HepG2 (cell line): ENCODE measurements around the gene UBE2Q1. TPM values are rescaled to one million over a fixed set of nuclear protein-coding genes. Genes with fewer than 3 reads are reported as not detected.

Experiments used
- EHMT2 ChIP-seq: fragments of 200-600 bp; sonication (generic); IDR thresholded peaks from 2 replicates; pipeline ENCODE4 v1.7.0; 2017; ENCODE audit warnings: antibody characterized with exemption, low read depth, low read length, borderline replicate concordance
- ERF ChIP-seq: IDR thresholded peaks from 2 replicates; pipeline ENCODE4 v1.6.1; 2018; ENCODE audit warnings: missing biosample characterization, missing genetic modification reagents
- HNRNPUL1 ChIP-seq: fragments of 200-400 bp; formaldehyde crosslinking; IDR thresholded peaks from 2 replicates; pipeline ENCODE4 v1.6.1; 2017; ENCODE audit warnings: low read depth, mild to moderate bottlenecking, low read length, moderate library complexity
- HOXD1 ChIP-seq: sonication (generic); formaldehyde crosslinking; IDR thresholded peaks from 2 replicates; pipeline ENCODE4 v1.5.0; 2020; ENCODE audit warnings: missing genetic modification reagents
- SATB2 ChIP-seq: sonication (generic); formaldehyde crosslinking; IDR thresholded peaks from 2 replicates; pipeline ENCODE4 v1.5.0; 2020; ENCODE audit warnings: missing genetic modification reagents
- SOX6 ChIP-seq, 2 experiments: fragments of 450-650 bp in 1 of 2; sonication (generic) in 1 of 2; formaldehyde crosslinking in 1 of 2; IDR thresholded peaks; 2 replicates each; pipeline versions ENCODE4 v1.4.0 to v1.6.1; 2017 to 2020; ENCODE audit warnings: antibody characterized with exemption in 1 of 2, mild to moderate bottlenecking in 1 of 2, missing genetic modification reagents in 1 of 2
- ZNF337 ChIP-seq: sonication (generic); formaldehyde crosslinking; IDR thresholded peaks from 2 replicates; pipeline ENCODE4 v1.5.1; 2020; ENCODE audit warnings: missing genetic modification reagents, low read depth, mild to moderate bottlenecking, borderline replicate concordance
- ZNF543 ChIP-seq: sonication (generic); formaldehyde crosslinking; IDR thresholded peaks from 2 replicates; pipeline ENCODE4 v1.4.0; 2020; ENCODE audit warnings: mild to moderate bottlenecking, missing genetic modification reagents
- ZNF562 ChIP-seq: sonication (generic); formaldehyde crosslinking; IDR thresholded peaks from 2 replicates; pipeline ENCODE4 v1.8.0; 2022; ENCODE audit warnings: missing genetic modification reagents, borderline replicate concordance
- polyA plus RNA-seq, 8 experiments: library from polyadenylated mRNA; depleted of rRNA in 3 of 8; stranded (reverse) in 7 of 8; unstranded in 1 of 8; fragments of >200 nt; fragmentation: Illumina TruSeq in 4 of 8; extraction: Trizol in 4 of 8; gene quantifications; 2 replicates each; pipeline versions ENCODE4 v1.2.1 to v1.2.3, GENCODE V29; 2011 to 2016; ENCODE audit warnings: low read depth in 4 of 8, missing spikeins in 1 of 8, mixed read lengths in 1 of 8; ENCODE audit not compliant: insufficient read depth in 1 of 8
- total RNA-seq, 5 experiments: library from RNA; depleted of rRNA; stranded (reverse); fragments of >200 nt; fragmentation: Illumina TruSeq; extraction: Trizol; gene quantifications; 2 replicates each; pipeline ENCODE4 v1.2.3, GENCODE V29; 2016; ENCODE audit warnings: low read depth in 1 of 5
- TF ChIP-seq, protein P1 (sequence below): sonication (generic); formaldehyde crosslinking; IDR thresholded peaks from 2 replicates; pipeline ENCODE4 v1.9.0; 2021; ENCODE audit warnings: missing genetic modification reagents, mild to moderate bottlenecking, borderline replicate concordance
- TF ChIP-seq, protein P2 (sequence below): IDR thresholded peaks from 2 replicates; pipeline ENCODE4 v1.6.1; 2016; ENCODE audit warnings: low read depth, missing genetic modification reagents, missing compliant biosample characterization
- TF ChIP-seq, protein P3 (sequence below): sonication (generic); formaldehyde crosslinking; IDR thresholded peaks from 2 replicates; pipeline ENCODE4 v1.4.0; 2020; ENCODE audit warnings: mild to moderate bottlenecking, missing genetic modification reagents
- TF ChIP-seq, protein P4 (sequence below): conservative IDR thresholded peaks from 2 replicates; pipeline ENCODE4 v1.6.1; 2018; ENCODE audit warnings: missing genetic modification reagents
- TF ChIP-seq, protein P5 (sequence below): sonication (generic); formaldehyde crosslinking; IDR thresholded peaks from 2 replicates; pipeline ENCODE4 v1.9.0; 2021; ENCODE audit warnings: missing genetic modification reagents, borderline replicate concordance

The UBE2Q1 gene
- total and polyA plus RNA-seq, 2 of the 13 experiments (the other 11 are each of a cell fraction or from before 2014, with no cell fraction given): 11.7 to 41.7 TPM

DNA sequence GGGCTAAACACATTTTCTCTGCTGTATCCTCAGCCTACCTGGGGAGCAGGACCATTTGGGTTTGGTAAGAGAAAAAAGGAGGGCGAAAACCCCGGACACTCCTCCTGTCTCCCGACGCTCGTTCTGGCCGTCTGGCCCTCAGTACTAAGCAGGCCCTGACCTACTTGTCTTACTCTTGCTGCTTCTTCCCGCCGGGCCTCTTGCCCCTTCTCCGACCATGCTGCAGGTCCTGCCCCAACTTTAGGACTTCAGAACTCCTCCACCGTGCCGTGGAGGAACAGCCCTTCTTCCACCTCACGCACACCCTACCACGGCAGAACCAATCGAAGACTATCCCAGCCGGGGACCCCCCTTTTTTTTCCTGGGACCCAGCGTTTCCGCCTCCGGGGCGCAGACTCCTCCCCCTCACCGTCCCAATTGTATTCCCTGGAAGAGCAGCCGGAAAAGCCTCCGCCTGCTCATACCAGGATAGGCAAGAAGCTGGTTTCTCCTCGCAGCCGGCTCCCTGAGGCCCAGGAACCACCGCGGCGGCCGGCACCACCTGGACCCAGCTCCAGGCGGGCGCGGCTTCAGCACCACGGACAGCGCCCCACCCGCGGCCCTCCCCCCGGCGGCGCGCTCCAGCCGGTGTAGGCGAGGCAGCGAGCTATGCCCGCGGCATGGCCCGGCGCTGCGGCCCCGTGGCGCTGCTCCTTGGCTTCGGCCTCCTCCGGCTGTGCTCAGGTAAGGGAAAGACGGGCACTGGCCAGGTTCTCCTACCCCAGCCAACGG is 9.1 kb upstream of the UBE2Q1 start, which contains the start of gene CHRNB2 (continued):
- TF ChIP-seq, protein P1, sequence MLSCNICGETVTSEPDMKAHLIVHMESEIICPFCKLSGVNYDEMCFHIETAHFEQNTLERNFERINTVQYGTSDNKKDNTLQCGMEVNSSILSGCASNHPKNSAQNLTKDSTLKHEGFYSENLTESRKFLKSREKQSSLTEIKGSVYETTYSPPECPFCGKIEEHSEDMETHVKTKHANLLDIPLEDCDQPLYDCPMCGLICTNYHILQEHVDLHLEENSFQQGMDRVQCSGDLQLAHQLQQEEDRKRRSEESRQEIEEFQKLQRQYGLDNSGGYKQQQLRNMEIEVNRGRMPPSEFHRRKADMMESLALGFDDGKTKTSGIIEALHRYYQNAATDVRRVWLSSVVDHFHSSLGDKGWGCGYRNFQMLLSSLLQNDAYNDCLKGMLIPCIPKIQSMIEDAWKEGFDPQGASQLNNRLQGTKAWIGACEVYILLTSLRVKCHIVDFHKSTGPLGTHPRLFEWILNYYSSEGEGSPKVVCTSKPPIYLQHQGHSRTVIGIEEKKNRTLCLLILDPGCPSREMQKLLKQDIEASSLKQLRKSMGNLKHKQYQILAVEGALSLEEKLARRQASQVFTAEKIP: no peak
- TF ChIP-seq ERF (CRISPR knock-in tag) (peak; percentile 99), HNRNPUL1 (no peak), EHMT2 (no peak; the same call in 1 of the 2 replicates), ZNF543 (CRISPR knock-in tag) (peak; percentile 62; the same call in 1 of the 2 replicates), SATB2 (CRISPR knock-in tag) (peak; percentile 92; the same call in 1 of the 2 replicates), SOX6 (IDR thresholded peaks at IDR 0.05) (no peak), SOX6 (CRISPR knock-in tag; IDR thresholded peaks at IDR 0.05) (no peak), ZNF337 (CRISPR knock-in tag) (peak; percentile 65; the same call in 1 of the 2 replicates), ZNF562 (CRISPR knock-in tag) (peak; percentile 15; the same call in 1 of the 2 replicates), HOXD1 (CRISPR knock-in tag) (peak; percentile 86; the same call in 1 of the 2 replicates)
- TF ChIP-seq, protein P2, sequence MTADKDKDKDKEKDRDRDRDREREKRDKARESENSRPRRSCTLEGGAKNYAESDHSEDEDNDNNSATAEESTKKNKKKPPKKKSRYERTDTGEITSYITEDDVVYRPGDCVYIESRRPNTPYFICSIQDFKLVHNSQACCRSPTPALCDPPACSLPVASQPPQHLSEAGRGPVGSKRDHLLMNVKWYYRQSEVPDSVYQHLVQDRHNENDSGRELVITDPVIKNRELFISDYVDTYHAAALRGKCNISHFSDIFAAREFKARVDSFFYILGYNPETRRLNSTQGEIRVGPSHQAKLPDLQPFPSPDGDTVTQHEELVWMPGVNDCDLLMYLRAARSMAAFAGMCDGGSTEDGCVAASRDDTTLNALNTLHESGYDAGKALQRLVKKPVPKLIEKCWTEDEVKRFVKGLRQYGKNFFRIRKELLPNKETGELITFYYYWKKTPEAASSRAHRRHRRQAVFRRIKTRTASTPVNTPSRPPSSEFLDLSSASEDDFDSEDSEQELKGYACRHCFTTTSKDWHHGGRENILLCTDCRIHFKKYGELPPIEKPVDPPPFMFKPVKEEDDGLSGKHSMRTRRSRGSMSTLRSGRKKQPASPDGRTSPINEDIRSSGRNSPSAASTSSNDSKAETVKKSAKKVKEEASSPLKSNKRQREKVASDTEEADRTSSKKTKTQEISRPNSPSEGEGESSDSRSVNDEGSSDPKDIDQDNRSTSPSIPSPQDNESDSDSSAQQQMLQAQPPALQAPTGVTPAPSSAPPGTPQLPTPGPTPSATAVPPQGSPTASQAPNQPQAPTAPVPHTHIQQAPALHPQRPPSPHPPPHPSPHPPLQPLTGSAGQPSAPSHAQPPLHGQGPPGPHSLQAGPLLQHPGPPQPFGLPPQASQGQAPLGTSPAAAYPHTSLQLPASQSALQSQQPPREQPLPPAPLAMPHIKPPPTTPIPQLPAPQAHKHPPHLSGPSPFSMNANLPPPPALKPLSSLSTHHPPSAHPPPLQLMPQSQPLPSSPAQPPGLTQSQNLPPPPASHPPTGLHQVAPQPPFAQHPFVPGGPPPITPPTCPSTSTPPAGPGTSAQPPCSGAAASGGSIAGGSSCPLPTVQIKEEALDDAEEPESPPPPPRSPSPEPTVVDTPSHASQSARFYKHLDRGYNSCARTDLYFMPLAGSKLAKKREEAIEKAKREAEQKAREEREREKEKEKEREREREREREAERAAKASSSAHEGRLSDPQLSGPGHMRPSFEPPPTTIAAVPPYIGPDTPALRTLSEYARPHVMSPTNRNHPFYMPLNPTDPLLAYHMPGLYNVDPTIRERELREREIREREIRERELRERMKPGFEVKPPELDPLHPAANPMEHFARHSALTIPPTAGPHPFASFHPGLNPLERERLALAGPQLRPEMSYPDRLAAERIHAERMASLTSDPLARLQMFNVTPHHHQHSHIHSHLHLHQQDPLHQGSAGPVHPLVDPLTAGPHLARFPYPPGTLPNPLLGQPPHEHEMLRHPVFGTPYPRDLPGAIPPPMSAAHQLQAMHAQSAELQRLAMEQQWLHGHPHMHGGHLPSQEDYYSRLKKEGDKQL (CRISPR knock-in tag): 0 out of 2 replicates have a peak, but pooled peaks have one; percentile 42
- TF ChIP-seq, protein P3, sequence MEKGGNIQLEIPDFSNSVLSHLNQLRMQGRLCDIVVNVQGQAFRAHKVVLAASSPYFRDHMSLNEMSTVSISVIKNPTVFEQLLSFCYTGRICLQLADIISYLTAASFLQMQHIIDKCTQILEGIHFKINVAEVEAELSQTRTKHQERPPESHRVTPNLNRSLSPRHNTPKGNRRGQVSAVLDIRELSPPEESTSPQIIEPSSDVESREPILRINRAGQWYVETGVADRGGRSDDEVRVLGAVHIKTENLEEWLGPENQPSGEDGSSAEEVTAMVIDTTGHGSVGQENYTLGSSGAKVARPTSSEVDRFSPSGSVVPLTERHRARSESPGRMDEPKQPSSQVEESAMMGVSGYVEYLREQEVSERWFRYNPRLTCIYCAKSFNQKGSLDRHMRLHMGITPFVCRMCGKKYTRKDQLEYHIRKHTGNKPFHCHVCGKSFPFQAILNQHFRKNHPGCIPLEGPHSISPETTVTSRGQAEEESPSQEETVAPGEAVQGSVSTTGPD (CRISPR knock-in tag): no peak
- TF ChIP-seq, protein P4, sequence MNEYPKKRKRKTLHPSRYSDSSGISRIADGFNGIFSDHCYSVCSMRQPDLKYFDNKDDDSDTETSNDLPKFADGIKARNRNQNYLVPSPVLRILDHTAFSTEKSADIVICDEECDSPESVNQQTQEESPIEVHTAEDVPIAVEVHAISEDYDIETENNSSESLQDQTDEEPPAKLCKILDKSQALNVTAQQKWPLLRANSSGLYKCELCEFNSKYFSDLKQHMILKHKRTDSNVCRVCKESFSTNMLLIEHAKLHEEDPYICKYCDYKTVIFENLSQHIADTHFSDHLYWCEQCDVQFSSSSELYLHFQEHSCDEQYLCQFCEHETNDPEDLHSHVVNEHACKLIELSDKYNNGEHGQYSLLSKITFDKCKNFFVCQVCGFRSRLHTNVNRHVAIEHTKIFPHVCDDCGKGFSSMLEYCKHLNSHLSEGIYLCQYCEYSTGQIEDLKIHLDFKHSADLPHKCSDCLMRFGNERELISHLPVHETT (CRISPR knock-in tag): peak; percentile 80; the same call in 1 of the 2 replicates
- TF ChIP-seq, protein P5, sequence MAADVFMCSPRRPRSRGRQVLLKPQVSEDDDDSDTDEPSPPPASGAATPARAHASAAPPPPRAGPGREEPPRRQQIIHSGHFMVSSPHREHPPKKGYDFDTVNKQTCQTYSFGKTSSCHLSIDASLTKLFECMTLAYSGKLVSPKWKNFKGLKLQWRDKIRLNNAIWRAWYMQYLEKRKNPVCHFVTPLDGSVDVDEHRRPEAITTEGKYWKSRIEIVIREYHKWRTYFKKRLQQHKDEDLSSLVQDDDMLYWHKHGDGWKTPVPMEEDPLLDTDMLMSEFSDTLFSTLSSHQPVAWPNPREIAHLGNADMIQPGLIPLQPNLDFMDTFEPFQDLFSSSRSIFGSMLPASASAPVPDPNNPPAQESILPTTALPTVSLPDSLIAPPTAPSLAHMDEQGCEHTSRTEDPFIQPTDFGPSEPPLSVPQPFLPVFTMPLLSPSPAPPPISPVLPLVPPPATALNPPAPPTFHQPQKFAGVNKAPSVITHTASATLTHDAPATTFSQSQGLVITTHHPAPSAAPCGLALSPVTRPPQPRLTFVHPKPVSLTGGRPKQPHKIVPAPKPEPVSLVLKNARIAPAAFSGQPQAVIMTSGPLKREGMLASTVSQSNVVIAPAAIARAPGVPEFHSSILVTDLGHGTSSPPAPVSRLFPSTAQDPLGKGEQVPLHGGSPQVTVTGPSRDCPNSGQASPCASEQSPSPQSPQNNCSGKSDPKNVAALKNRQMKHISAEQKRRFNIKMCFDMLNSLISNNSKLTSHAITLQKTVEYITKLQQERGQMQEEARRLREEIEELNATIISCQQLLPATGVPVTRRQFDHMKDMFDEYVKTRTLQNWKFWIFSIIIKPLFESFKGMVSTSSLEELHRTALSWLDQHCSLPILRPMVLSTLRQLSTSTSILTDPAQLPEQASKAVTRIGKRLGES (CRISPR knock-in tag): peak; percentile 94
